ENCODE data around the gene SORBS1. TPM values are rescaled to one million over a fixed set of nuclear protein-coding genes. Genes with fewer than 3 reads are reported as not detected.

The SORBS1 gene
- total RNA-seq, 2 donors from 2014 or later = 56.8 to 79.1 TPM

- WGBS, 2 donors = 71 to 82% methylated on average over 5 of the region's 5 CpGs
- DNase-seq (no peak), ATAC-seq (no peak)
- H3K27me3 ChIP-seq = no peaks in the 10 kb centered on the region
- H3K9me3 ChIP-seq = no peaks in the 10 kb centered on the region
- no peaks in the 10 kb centered on the region for H3K36me3 ChIP-seq (replicated peaks in 1 of 2; ENCODE audit: insufficient read depth in 1 of 2, low read depth in 2 of 2)
- H3K27ac ChIP-seq = peak overlapping the region; percentile 8 to 50 (median 24)
- TF ChIP-seq, protein P1, sequence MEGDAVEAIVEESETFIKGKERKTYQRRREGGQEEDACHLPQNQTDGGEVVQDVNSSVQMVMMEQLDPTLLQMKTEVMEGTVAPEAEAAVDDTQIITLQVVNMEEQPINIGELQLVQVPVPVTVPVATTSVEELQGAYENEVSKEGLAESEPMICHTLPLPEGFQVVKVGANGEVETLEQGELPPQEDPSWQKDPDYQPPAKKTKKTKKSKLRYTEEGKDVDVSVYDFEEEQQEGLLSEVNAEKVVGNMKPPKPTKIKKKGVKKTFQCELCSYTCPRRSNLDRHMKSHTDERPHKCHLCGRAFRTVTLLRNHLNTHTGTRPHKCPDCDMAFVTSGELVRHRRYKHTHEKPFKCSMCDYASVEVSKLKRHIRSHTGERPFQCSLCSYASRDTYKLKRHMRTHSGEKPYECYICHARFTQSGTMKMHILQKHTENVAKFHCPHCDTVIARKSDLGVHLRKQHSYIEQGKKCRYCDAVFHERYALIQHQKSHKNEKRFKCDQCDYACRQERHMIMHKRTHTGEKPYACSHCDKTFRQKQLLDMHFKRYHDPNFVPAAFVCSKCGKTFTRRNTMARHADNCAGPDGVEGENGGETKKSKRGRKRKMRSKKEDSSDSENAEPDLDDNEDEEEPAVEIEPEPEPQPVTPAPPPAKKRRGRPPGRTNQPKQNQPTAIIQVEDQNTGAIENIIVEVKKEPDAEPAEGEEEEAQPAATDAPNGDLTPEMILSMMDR (IDR thresholded peaks at IDR 0.05) = no peak
- TF ChIP-seq POLR2A (IDR thresholded peaks at IDR 0.05) = no peak
- intact Hi-C loops (cut with DNase I) = no loop called here
- peaks cover 35% of the 10 kb centered on the region for H3K4me1 ChIP-seq
- H3K4me3 ChIP-seq = no peak overlapping the region
These were observed 173.1 kb downstream of the SORBS1 start for GRCh38 chr10:95388109-95388471.

DNA sequence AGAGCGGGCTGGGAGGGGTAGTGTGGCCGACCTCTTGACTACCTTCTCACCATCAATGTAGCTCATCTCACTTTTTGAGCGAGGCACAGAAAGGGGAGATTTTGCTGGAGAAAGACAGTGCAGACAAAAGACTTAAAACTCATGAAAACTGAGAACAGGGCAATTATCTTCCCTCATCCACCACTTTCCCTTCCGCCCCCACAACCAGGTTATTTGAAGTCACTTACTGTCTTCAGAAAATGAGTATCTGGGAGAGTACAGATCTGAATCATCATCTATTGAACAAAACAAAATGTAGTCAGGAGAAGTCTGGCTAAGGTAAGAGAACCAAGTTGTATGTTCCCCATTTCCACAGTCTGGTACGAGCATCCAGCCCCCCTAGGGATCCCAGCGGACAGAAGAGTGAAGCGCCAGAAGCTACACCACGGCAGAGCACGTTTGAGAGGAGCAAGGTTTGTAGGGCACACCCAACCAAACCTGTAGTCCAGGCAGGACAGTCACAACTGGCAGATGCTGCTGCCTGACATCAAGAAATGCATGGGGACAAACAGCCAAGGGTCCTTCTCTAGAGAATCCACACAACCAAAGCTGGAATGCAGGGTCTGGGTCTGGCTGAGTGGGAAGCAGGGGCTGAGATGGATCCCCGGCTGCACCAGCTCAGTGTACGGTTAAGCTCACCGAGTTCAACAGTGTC lies 177.0 kb downstream of the SORBS1 start:
- ATAC-seq (no peak), DNase-seq (no peak)
- Histone ChIP-seq H3K27me3 (no peaks in the 10 kb centered on the region), H3K27ac (no peak overlapping the region), H3K36me3 (replicated peaks in 1 of 2; ENCODE audit: insufficient read depth in 1 of 2, low read depth in 2 of 2) (peaks cover 0 to 10% of the 10 kb centered on the region in 2 donors), H3K4me1 (peaks cover 30% of the 10 kb centered on the region), H3K9me3 (no peaks in the 10 kb centered on the region), H3K4me3 (no peak overlapping the region)
- intact Hi-C loops (cut with DNase I) = no loop called here
- 87 to 98% methylated on average over 11 to 12 of the region's 12 CpGs for WGBS, 2 donors
- TF ChIP-seq POLR2A (IDR thresholded peaks at IDR 0.05) = no peak
- TF ChIP-seq, protein P1 (IDR thresholded peaks at IDR 0.05) = no peak

DNA sequence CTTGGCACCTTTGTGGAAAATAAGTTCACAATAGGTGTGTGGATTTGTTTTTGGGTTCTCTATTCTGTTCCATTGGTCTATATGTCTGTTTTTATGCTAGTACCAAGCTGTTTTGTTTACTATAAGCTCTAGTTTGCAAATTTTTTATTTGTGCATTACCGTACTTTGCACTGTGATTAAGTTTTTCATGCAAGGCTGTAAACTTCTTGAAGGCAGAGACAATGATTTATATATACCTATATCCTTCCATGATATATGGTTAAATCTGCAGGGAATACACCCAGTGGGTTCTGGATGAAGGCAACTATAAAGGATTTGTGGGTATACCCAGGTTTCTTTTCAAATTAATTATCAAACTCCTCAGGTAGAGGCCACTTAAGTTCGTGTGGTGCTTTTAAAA lies 178.6 kb downstream of the SORBS1 start:
- ATAC-seq (no peak), DNase-seq (no peak)
- peaks cover 16% of the 10 kb centered on the region for H3K4me1 ChIP-seq
- intact Hi-C loops (cut with DNase I) = no loop called here
- no peak overlapping the region for H3K27ac ChIP-seq
- no peaks in the 10 kb centered on the region for H3K27me3 ChIP-seq
- no peak overlapping the region for H3K4me3 ChIP-seq
- TF ChIP-seq, protein P1 (IDR thresholded peaks at IDR 0.05) = no peak
- no peak for TF ChIP-seq POLR2A (IDR thresholded peaks at IDR 0.05)
- peaks cover 0 to 10% of the 10 kb centered on the region in 2 donors for H3K36me3 ChIP-seq (replicated peaks in 1 of 2; ENCODE audit: insufficient read depth in 1 of 2, low read depth in 2 of 2)
- WGBS, 2 donors = 84 to 85% methylated on average over 2 of the region's 2 CpGs
- H3K9me3 ChIP-seq = no peaks in the 10 kb centered on the region

DNA sequence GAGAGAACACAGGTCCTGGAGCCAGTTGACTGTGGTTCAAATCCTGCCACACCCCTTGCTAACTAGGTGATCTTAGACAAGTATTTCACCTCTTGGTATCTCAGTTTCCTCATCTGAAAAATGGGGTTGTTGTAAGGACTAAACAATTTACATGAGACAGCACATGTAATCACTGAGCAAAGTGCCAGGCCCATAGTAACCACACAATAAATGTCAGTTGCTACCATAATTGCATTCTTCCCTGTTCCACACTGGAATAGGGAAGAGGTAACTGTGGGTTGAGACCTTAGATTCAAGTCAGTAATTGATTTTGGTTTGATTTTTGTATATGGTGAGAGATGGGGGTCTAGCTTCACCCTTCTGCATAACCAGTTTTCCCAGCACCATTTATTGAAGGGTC lies 179.0 kb downstream of the SORBS1 start:
- H3K36me3 ChIP-seq (replicated peaks in 1 of 2; ENCODE audit: insufficient read depth in 1 of 2, low read depth in 2 of 2) = peaks cover 0 to 10% of the 10 kb centered on the region in 2 donors
- H3K27ac ChIP-seq = no peak overlapping the region
- H3K9me3 ChIP-seq = no peaks in the 10 kb centered on the region
- intact Hi-C loops (cut with DNase I) = no loop called here
- H3K27me3 ChIP-seq = no peaks in the 10 kb centered on the region
- no peak for TF ChIP-seq POLR2A (IDR thresholded peaks at IDR 0.05)
- TF ChIP-seq, protein P1 (IDR thresholded peaks at IDR 0.05) = no peak
- H3K4me1 ChIP-seq = peaks cover 16% of the 10 kb centered on the region
- ATAC-seq (no peak), DNase-seq (no peak)
- H3K4me3 ChIP-seq = no peak overlapping the region

GRCh38 chr10:95377950-95378349 lies 183.2 kb downstream of the SORBS1 start:
- H3K36me3 ChIP-seq (replicated peaks in 1 of 2; ENCODE audit: insufficient read depth in 1 of 2, low read depth in 2 of 2) = peaks cover 0 to 10% of the 10 kb centered on the region in 2 donors
- H3K4me1 ChIP-seq = no peaks in the 10 kb centered on the region
- H3K9me3 ChIP-seq = no peaks in the 10 kb centered on the region
- no peak for DNase-seq
- no peaks in the 10 kb centered on the region for H3K27me3 ChIP-seq
- intact Hi-C loops (cut with DNase I) = loop anchor here (10.0 kb wide), 1 partner anchor 227 kb away; no protein-coding TSS in a partner anchor
- H3K4me3 ChIP-seq = no peak overlapping the region
- no peak overlapping the region for H3K27ac ChIP-seq
- ATAC-seq = no peak
- WGBS, 2 donors = 71 to 79% methylated on average over 2 of the region's 2 CpGs
- TF ChIP-seq, protein P1 (IDR thresholded peaks at IDR 0.05) = no peak
- no peak for TF ChIP-seq POLR2A (IDR thresholded peaks at IDR 0.05)

All from body of pancreas (tissue), 4 donors.